Ovary (tissue), 9 donors: ENCODE measurements around the gene ARIH2. TPM values are rescaled to one million over a fixed set of nuclear protein-coding genes. Genes with fewer than 3 reads are reported as not detected.

Experiments used
- DNase-seq, 5 donors: peaks; one replicate each; pipeline ENCODE4 v3.0.0-alpha.2; 2019 to 2020
- H3K27ac ChIP-seq, 2 donors: fragments of 200-600 bp; one replicate each; pipeline versions ENCODE4 v1.5.1 to v1.8.0; 2019 to 2022
- H3K27me3 ChIP-seq: fragments of 200-600 bp; one replicate; pipeline ENCODE4 v1.8.0; 2022
- H3K36me3 ChIP-seq: fragments of 200-600 bp; sonication (generic); one replicate; pipeline ENCODE4 v1.5.1; 2019
- H3K4me1 ChIP-seq: one replicate; pipeline ENCODE4 v1.8.1; 2013; ENCODE audit warnings: mild to moderate bottlenecking, moderate library complexity; ENCODE audit not compliant: insufficient read depth
- H3K4me3 ChIP-seq: fragments of 200-600 bp; sonication (generic); one replicate; pipeline ENCODE4 v1.5.1; 2017
- H3K9me3 ChIP-seq, 2 donors: fragments of 200-600 bp in 1 of 2; sonication (generic) in 1 of 2; one replicate each; pipeline versions ENCODE4 v1.5.1 to v1.8.1; 2013 to 2019; ENCODE audit warnings: mild to moderate bottlenecking in 1 of 2, moderate library complexity in 1 of 2
- EP300 ChIP-seq: sonication (generic); formaldehyde crosslinking; IDR thresholded peaks from one replicate; pipeline ENCODE4 v1.6.1; 2017; ENCODE audit warnings: antibody characterized with exemption
- POLR2A ChIP-seq: fragments of 450-650 bp; IDR thresholded peaks from one replicate; pipeline ENCODE4 v1.6.1; 2017; ENCODE audit warnings: antibody characterized with exemption, mild to moderate bottlenecking, moderate library complexity
- WGBS, 3 donors: extraction: QIAGEN DNeasy Blood & Tissue Kit in 1 of 3; methylation state at CpG; one replicate each; pipeline versions ENCODE4 v1.1.5 to v1.1.7; 2013 to 2017; 5-methylcytosine and 5-hydroxymethylcytosine counted together
- intact Hi-C, 4 donors: fragments of 100-400 bp; cut with DNase I; formaldehyde crosslinking; loops; one replicate each; pipeline versions ENCODE4 v1.11.0 to v1.15.1; 2022 to 2023
- polyA plus RNA-seq, 2 donors: library from polyadenylated mRNA; stranded (reverse); fragments of 200-250 nt in 1 of 2; fragments of 350-450 nt in 1 of 2; fragmentation: Illumina TruSeq in 1 of 2; extraction: RNeasy Lipid Tissue Mini Kit (QIAGEN cat#74804) in 1 of 2; gene quantifications; one replicate each; pipeline ENCODE4 v1.2.3, GENCODE V29; 2013 to 2014
- total RNA-seq, 7 donors: library from RNA; depleted of rRNA in 2 of 7; stranded (reverse); fragments of >200 nt in 2 of 7; fragmentation: NEBNext Ultra II Directional in 3 of 7; extraction: Animal tissue kit (Norgen Biotek cat#: 25700) in 3 of 7; gene quantifications; one replicate each; pipeline versions ENCODE4 v1.1.0 to v1.2.4, GENCODE V29; 2016 to 2023
- TF ChIP-seq, protein P1 (sequence below), 3 donors: fragments of 450-650 bp in 2 of 3; fragments of 200-600 bp in 1 of 3; IDR thresholded peaks; one replicate each; pipeline versions ENCODE4 v1.5.1 to v1.8.0; 2016 to 2022; ENCODE audit warnings: antibody characterized with exemption in 3 of 3, mild to moderate bottlenecking in 1 of 3
- donor health status: DM: no; HTN: no; CAD: no; lungs with moderate emphysema.
- donor health status: DM: no; HTN: no; CAD: no.
- donor health status: Bipolar disorder and iron deficiency.
- donor health status: DM: yes; HTN: yes; CAD: no.
- donor health status: DM: no; HTN: no; CAD: no.
- donor health status: DM: yes; HTN: yes; CAD: no.

The ARIH2 gene
- total and polyA plus RNA-seq, 9 donors = 39.6 to 95.7 (median 72.0) TPM

DNA sequence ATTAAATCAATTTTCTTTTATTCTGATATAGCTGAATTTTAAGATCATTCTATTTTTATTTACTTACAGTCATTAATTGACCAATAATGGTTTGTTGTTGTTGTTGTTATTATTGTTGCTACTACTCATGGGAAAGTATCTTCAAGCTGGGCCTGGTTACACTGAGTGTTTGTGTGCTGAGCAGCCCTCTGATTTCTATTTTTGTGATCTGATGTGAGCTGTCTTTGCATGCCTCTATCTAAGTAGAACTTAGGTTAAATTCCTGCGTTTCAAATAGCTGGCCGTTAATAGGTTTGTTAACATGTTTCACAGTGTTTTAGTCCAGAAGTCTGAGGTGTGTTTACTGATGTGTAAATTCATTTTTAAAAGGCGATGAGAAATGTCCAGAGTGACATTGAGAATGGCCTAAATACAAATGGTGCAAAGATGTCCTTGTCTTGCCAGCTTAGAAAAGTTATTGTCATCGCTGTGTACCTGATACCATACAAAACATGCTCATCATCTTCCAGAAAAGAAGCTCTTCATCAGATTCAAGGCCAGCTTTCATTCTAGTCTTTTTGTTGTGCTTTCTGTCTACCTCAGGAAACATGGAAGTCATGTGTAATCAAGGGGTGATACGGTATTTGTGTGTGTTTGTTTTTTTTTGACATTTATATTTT is 15.8 kb downstream of the ARIH2 start:
- TF ChIP-seq EP300 (no peak), POLR2A (no peak)
- TF ChIP-seq, protein P1, sequence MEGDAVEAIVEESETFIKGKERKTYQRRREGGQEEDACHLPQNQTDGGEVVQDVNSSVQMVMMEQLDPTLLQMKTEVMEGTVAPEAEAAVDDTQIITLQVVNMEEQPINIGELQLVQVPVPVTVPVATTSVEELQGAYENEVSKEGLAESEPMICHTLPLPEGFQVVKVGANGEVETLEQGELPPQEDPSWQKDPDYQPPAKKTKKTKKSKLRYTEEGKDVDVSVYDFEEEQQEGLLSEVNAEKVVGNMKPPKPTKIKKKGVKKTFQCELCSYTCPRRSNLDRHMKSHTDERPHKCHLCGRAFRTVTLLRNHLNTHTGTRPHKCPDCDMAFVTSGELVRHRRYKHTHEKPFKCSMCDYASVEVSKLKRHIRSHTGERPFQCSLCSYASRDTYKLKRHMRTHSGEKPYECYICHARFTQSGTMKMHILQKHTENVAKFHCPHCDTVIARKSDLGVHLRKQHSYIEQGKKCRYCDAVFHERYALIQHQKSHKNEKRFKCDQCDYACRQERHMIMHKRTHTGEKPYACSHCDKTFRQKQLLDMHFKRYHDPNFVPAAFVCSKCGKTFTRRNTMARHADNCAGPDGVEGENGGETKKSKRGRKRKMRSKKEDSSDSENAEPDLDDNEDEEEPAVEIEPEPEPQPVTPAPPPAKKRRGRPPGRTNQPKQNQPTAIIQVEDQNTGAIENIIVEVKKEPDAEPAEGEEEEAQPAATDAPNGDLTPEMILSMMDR (IDR thresholded peaks at IDR 0.05) = no peak
- no peak overlapping the region for H3K27ac ChIP-seq
- no peaks in the 10 kb centered on the region for H3K27me3 ChIP-seq
- intact Hi-C loops = no loop called here
- H3K4me3 ChIP-seq = no peak overlapping the region
- H3K36me3 ChIP-seq = no peaks in the 10 kb centered on the region
- H3K4me1 ChIP-seq = peaks cover 1% of the 10 kb centered on the region
- no peak for DNase-seq
- H3K9me3 ChIP-seq = no peaks in the 10 kb centered on the region
- WGBS, 3 donors = 59 to 79% (median 67%) methylated on average over 5 of the region's 5 CpGs

DNA sequence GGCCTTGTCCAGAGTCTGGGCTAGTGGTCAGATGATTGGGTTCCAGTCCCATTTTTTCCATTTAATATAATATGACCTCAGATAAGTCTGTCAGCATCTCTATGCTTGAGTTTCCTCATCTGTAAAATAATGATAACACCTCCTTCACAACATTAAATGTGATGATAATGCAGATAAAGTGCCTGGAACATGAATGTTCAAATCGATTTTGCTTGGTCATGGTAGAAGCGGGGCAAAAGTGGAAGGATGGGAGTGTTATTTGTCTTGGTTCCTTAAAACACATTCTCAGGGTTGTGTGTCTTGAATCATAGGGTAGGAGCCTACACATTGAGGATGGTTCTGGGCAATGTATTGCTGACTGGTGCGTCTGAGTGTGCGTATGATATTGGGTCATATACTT is 16.9 kb downstream of the ARIH2 start:
- Histone ChIP-seq H3K27me3 (no peaks in the 10 kb centered on the region), H3K4me1 (peaks cover 1% of the 10 kb centered on the region), H3K4me3 (no peak overlapping the region), H3K9me3 (no peaks in the 10 kb centered on the region), H3K27ac (no peak overlapping the region), H3K36me3 (no peaks in the 10 kb centered on the region)
- DNase-seq = no peak
- WGBS, 3 donors = 91 to 94% (median 94%) methylated on average over 4 of the region's 4 CpGs
- intact Hi-C loops = no loop called here
- TF ChIP-seq, protein P1 (IDR thresholded peaks at IDR 0.05) = no peak
- no peak for TF ChIP-seq POLR2A
- no peak for TF ChIP-seq EP300

DNA sequence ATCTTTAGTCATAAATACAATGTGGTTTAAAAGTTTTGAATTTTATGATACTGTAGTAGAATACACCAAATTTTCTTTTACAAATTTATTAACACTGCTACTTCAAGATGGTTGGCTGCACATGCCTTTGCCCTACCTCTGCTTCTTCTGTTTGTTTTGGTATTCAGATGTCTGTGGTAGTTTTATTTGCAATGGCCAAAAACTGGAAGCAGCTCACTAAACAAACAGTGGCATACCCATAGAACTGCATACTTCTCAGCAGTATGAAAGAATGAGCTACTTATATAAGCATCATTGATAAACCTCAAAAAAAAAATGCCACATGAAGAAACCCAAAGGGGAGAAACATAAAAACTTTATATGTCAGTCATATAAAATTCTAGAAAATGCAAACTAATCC is 19.5 kb downstream of the ARIH2 start:
- no peak for TF ChIP-seq EP300
- TF ChIP-seq POLR2A = no peak
- TF ChIP-seq, protein P1 (IDR thresholded peaks at IDR 0.05) = no peak
- Histone ChIP-seq H3K4me3 (no peak overlapping the region), H3K36me3 (no peaks in the 10 kb centered on the region), H3K27ac (no peak overlapping the region), H3K27me3 (no peaks in the 10 kb centered on the region), H3K9me3 (no peaks in the 10 kb centered on the region), H3K4me1 (no peaks in the 10 kb centered on the region)
- intact Hi-C loops = no loop called here
- DNase-seq = no peak

DNA sequence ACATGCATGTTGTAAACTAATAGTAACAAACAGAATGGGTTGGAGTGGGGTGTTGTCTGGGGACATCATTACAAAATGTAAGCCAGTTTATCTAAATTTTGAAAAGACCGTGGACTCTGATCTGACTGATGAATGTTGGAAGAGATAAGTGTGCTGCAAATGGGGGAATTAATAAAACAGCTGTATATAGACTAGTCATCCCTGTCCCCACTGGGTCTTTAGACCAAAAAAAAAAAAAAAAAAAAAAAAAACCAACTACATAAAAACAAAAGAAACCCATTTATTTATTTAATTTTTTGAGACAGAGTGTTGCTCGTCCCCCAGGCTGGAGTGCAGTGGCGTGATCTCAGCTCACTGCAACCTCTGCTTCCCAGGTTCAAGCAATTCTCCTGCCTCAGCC is 20.0 kb downstream of the ARIH2 start:
- Histone ChIP-seq H3K27me3 (no peaks in the 10 kb centered on the region), H3K36me3 (no peaks in the 10 kb centered on the region), H3K27ac (no peak overlapping the region), H3K4me1 (no peaks in the 10 kb centered on the region), H3K9me3 (no peaks in the 10 kb centered on the region), H3K4me3 (no peak overlapping the region)
- TF ChIP-seq, protein P1 (IDR thresholded peaks at IDR 0.05) = no peak
- TF ChIP-seq POLR2A (no peak), EP300 (no peak)
- no peak for DNase-seq
- WGBS, 3 donors = 94 to 96% (median 96%) methylated on average over 3 of the region's 3 CpGs
- intact Hi-C loops = no loop called here
